PC-9 (cell line): Measurements from ENCODE around the gene BAHD1. TPM values are rescaled to one million over a fixed set of nuclear protein-coding genes. Genes with fewer than 3 reads are reported as not detected.

Experiments used
- BruUV-seq: library from RNA; stranded (reverse); fragments of 400-500 nt; replicated peaks from 2 replicates; lab custom pipeline; 2021; lab: Mats Ljungman, UMichigan
- CTCF ChIA-PET: fragments of 300-600 bp; sonication (Branson Sonifier 250); formaldehyde crosslinking; loops from one replicate; lab custom pipeline; 2022; ENCODE audit warnings: antibody characterized with exemption; lab: Charles Lee
- POLR2A ChIA-PET: fragments of 300-600 bp; sonication (Branson Sonifier 250); formaldehyde crosslinking; loops from one replicate; lab custom pipeline; 2022; ENCODE audit warnings: antibody characterized with exemption; ENCODE audit not compliant: unreplicated experiment; lab: Charles Lee
- DNase-seq, 2 experiments: peaks; one replicate each; pipeline versions ENCODE4 v3.0.0 to v3.0.0-alpha.2; 2015 to 2022; ENCODE audit warnings: mixed read lengths in 1 of 2
- H2AFZ ChIP-seq: fragments of 200-600 bp; sonication (generic); 2 replicates; pipeline ENCODE4 v1.8.1; 2017; ENCODE audit warnings: antibody characterized with exemption
- H3F3A ChIP-seq: fragments of 200-600 bp; sonication (generic); 2 replicates; pipeline ENCODE4 v1.8.1; 2017; ENCODE audit warnings: antibody characterized with exemption, mild to moderate bottlenecking, low read depth; ENCODE audit not compliant: insufficient read depth
- H3K27ac ChIP-seq: fragments of 200-600 bp; sonication (generic); 2 replicates; pipeline ENCODE4 v1.6.1; 2016; ENCODE audit warnings: mixed run types
- H3K27me3 ChIP-seq: fragments of 200-600 bp; sonication (generic); 2 replicates; pipeline ENCODE4 v1.6.1; 2016; ENCODE audit warnings: low read depth, mixed run types; ENCODE audit not compliant: insufficient read depth
- H3K36me3 ChIP-seq: fragments of 200-600 bp; sonication (generic); 2 replicates; pipeline ENCODE4 v1.6.1; 2016; ENCODE audit warnings: low read depth, mixed run types
- H3K4me1 ChIP-seq: fragments of 200-600 bp; sonication (generic); replicated peaks from 2 replicates; pipeline ENCODE4 v1.6.1; 2016; ENCODE audit warnings: mixed run types; ENCODE audit not compliant: insufficient read depth
- H3K4me2 ChIP-seq: fragments of 200-600 bp; sonication (generic); 2 replicates; pipeline ENCODE4 v1.6.1; 2017; ENCODE audit warnings: mixed run types
- H3K4me3 ChIP-seq: fragments of 200-600 bp; sonication (generic); 2 replicates; pipeline ENCODE4 v1.6.1; 2016; ENCODE audit warnings: mixed run types
- H3K79me2 ChIP-seq: fragments of 200-600 bp; sonication (generic); 2 replicates; pipeline ENCODE4 v1.6.1; 2017; ENCODE audit warnings: low read depth, mixed run types
- H3K9me2 ChIP-seq: fragments of 200-600 bp; sonication (generic); 2 replicates; pipeline ENCODE4 v1.8.1; 2017; ENCODE audit warnings: mild to moderate bottlenecking; ENCODE audit not compliant: insufficient read depth
- H3K9me3 ChIP-seq: fragments of 200-600 bp; sonication (generic); 2 replicates; pipeline ENCODE4 v1.8.1; 2016; ENCODE audit warnings: low read depth; ENCODE audit not compliant: insufficient read depth
- H4K20me1 ChIP-seq: fragments of 200-600 bp; sonication (generic); 2 replicates; pipeline ENCODE4 v1.8.1; 2017; ENCODE audit not compliant: insufficient read depth
- CTCF ChIP-seq: fragments of 200-600 bp; sonication (generic); conservative IDR thresholded peaks from 2 replicates; pipeline ENCODE4 v1.6.1; 2017; ENCODE audit warnings: mixed run types, antibody characterized with exemption, mild to moderate bottlenecking, moderate library complexity
- EZH2 ChIP-seq: fragments of 200-600 bp; sonication (generic); IDR thresholded peaks from 2 replicates; pipeline ENCODE4 v1.8.0; 2017; ENCODE audit warnings: antibody characterized with exemption, low read depth
- intact Hi-C: fragments of 100-400 bp; cut with micrococcal nuclease; formaldehyde crosslinking; loops from one replicate; pipeline ENCODE4 v1.10.0; 2022; ENCODE audit not compliant: unreplicated experiment
- total RNA-seq: library from RNA; stranded (reverse); gene quantifications from 2 replicates; pipeline ENCODE4 v1.2.3, GENCODE V29; 2021

The BAHD1 gene
- total RNA-seq, 1 experiment from 2014 or later = 19.1 TPM

DNA sequence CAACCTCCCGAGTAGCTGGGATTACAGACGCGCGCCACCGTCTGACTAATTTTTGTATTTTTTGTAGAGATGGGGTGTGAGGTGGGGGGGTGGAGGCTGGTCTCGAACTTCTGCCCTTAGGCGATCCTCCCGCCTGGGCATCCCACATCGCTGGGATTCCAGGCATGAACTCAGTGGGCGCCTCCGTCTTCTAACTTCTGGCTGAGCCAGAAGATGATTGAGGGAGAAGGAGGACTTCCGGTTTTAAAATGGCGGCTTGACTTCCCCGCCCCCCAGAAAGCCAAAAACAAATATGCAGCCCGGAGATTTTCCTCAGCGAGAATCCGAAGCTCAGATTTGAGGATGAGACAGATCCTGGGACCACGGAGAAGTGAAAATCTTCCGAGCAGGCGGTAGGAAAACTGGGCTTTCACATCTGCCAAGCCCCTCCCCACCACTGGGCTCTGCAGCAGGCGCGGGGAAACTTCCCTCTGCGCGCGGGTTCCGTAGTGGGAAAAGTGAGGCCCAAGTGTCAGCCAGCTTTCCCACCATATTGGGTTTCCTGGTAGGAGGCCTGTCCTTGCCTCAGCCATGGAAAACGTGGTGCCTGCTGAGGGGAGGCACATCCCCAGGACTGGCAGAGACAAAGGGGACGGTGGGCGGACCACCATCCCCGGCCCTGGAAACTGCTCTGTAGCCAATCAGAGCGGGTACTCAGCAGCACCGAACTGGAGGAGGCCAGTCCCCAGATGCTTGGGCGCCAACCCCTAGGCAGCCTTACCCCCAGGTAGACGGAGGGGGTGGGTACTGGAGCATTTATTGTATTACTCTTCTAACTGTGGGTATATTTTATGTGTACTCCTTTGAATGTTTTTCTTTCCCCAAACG is 47.3 kb downstream of the BAHD1 start:
- Histone ChIP-seq H3K4me3 (no peak overlapping the region), H3K27ac (no peak overlapping the region), H2AFZ (no peak overlapping the region), H3K4me1 (peaks cover 4% of the 10 kb centered on the region), H3F3A (no peaks in the 10 kb centered on the region), H3K79me2 (no peaks in the 10 kb centered on the region), H3K27me3 (no peaks in the 10 kb centered on the region), H3K9me3 (no peaks in the 10 kb centered on the region), H4K20me1 (no peaks in the 10 kb centered on the region), H3K9me2 (no peaks in the 10 kb centered on the region), H3K4me2 (no peak overlapping the region), H3K36me3 (no peaks in the 10 kb centered on the region)
- CTCF ChIA-PET = no interaction called here
- POLR2A ChIA-PET = no interaction called here
- intact Hi-C loops = no loop called here
- DNase-seq = no peak
- no TSS peak for BruUV-seq
- TF ChIP-seq EZH2 (no peak), CTCF (no peak)

- H3F3A ChIP-seq = no peaks in the 10 kb centered on the region
- BruUV-seq = no TSS peak
- H3K27ac ChIP-seq = no peak overlapping the region
- no peaks in the 10 kb centered on the region for H3K9me2 ChIP-seq
- peaks cover 15% of the 10 kb centered on the region for H3K4me1 ChIP-seq
- intact Hi-C loops = no loop called here
- no peak overlapping the region for H2AFZ ChIP-seq
- CTCF ChIA-PET = no interaction called here
- no peak overlapping the region for H3K4me2 ChIP-seq
- no peaks in the 10 kb centered on the region for H3K9me3 ChIP-seq
- POLR2A ChIA-PET = no interaction called here
- H4K20me1 ChIP-seq = no peaks in the 10 kb centered on the region
- no peak for DNase-seq
- H3K27me3 ChIP-seq = no peaks in the 10 kb centered on the region
- H3K36me3 ChIP-seq = no peaks in the 10 kb centered on the region
- no peak overlapping the region for H3K4me3 ChIP-seq
- TF ChIP-seq EZH2 = no peak
- TF ChIP-seq CTCF = no peak
- H3K79me2 ChIP-seq = no peaks in the 10 kb centered on the region
Measured at GRCh38 chr15:40489274-40490175, 48.8 kb downstream of the BAHD1 start.

- peaks cover 15% of the 10 kb centered on the region for H3K4me1 ChIP-seq
- ChIA-PET POLR2A (no interaction called here), CTCF (no interaction called here)
- H3K27me3 ChIP-seq = no peaks in the 10 kb centered on the region
- H3F3A ChIP-seq = no peaks in the 10 kb centered on the region
- peak in 1 of 2 experiments; percentile 78 for DNase-seq
- H4K20me1 ChIP-seq = no peaks in the 10 kb centered on the region
- no peaks in the 10 kb centered on the region for H3K36me3 ChIP-seq
- no peaks in the 10 kb centered on the region for H3K9me3 ChIP-seq
- peak overlapping the region; percentile 44 for H3K4me2 ChIP-seq
- no TSS peak for BruUV-seq
- TF ChIP-seq CTCF (no peak), EZH2 (no peak)
- H3K79me2 ChIP-seq = no peaks in the 10 kb centered on the region
- H3K27ac ChIP-seq = peak overlapping the region; percentile 52
- intact Hi-C loops = no loop called here
- no peak overlapping the region for H3K4me3 ChIP-seq
- 0 out of 2 replicates have a peak overlapping the region, but pooled peaks have one; percentile 9 for H2AFZ ChIP-seq
- no peaks in the 10 kb centered on the region for H3K9me2 ChIP-seq
Measured at GRCh38 chr15:40493089-40493840, 52.5 kb downstream of the BAHD1 start.
